Measurements from ENCODE around the gene ZNF736.

- TF ChIP-seq POLR2AphosphoS5 (IDR thresholded peaks at IDR 0.05; ENCODE audit: low read depth, low read length) (no peak), POLR2A (IDR thresholded peaks at IDR 0.05; ENCODE audit: low read depth, low read length) (no peak)
Observed at GRCh38 chr7:64373017-64373416, 59.3 kb downstream of the ZNF736 start.
